GM21423 (cell line): ENCODE measurements around the gene RAB4B.
"Not testable (repeated sequence)": the region's sequence is repeated elsewhere in the genome, so short reads cannot be mapped to it uniquely, and the experiment has no call there.

Source experiments
- ATAC-seq: cut with Tn5 transposase; IDR thresholded peaks from one replicate; pipeline ENCODE4 v1.9.1; 2021; ENCODE audit warnings: mild to moderate bottlenecking, moderate library complexity; ENCODE audit not compliant: unreplicated experiment

RAB4B gene

GRCh38 chr19:40838477-40838876 lies 60.4 kb downstream of the RAB4B start:
- ATAC-seq, result not testable (repeated sequence)

GRCh38 chr19:40842012-40842411 lies 64.0 kb downstream of the RAB4B start:
- ATAC-seq, result not testable (repeated sequence)

- not testable (repeated sequence) for ATAC-seq
Measured at GRCh38 chr19:40842997-40843652, 65.1 kb downstream of the RAB4B start.

GRCh38 chr19:40843653-40844052 lies 65.6 kb downstream of the RAB4B start:
- peak; percentile 42 for ATAC-seq
